GM19467 (cell line): ENCODE measurements around the gene CHSY3.
"Not testable (repeated sequence)": the region's sequence is repeated elsewhere in the genome, so short reads cannot be mapped to it uniquely, and the experiment has no call there.

Source experiments
- ATAC-seq: cut with Tn5 transposase; IDR thresholded peaks from one replicate; pipeline ENCODE4 v1.9.1; 2021; ENCODE audit warnings: mild to moderate bottlenecking, moderate library complexity; ENCODE audit not compliant: unreplicated experiment

The CHSY3 gene

DNA sequence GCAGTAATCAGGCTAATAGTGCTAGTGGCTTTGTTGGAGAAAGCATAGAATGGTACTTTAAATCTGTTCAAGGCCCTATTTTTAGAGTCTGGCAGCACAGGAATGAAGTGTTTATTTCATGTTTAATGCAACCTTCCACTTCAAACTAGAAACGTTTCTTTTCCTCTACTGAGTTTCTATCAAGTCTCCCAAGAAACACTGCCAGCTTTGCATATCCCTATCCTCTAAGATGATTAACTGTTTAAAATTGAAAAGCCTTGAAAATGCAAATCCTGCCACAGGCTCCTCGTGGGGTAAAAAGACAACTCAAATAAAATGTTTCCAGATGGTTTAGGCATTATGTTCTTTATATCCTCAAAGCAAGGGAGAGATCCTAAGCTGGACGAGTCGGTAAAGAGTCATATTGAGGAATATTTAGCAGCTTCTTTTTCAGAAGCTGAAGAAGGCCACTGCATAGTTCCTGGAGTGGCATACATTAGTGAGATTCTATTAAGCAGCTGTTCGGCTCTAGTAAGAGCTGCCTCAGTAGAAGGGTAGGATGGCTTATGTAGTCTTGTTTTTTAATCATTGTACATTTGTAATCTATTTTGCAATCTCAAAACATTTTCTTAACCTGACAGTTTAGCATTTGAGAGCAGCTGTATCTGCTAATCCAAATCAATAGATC, 251.2 kb downstream of the CHSY3 start:
- no peak for ATAC-seq

DNA sequence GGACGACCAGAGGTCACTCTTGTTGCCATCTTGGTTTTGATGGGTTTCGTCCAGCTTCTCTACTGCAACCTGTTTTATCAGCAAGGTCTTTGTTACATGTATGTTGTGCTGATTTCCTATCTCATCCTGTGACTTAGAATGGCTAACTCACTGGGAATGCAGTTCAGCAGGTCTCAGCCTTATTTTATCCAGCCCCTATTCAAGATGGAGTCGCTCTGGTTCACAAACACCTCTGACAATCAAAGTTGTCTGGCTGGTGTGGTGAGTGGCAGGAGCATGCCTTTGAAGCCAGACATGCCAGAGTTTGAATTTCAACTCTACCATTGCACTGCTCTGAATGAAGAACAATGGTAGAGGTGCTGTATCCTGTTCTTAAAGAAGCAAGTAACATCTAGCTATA, 253.8 kb downstream of the CHSY3 start:
- no peak for ATAC-seq

- no peak for ATAC-seq
These were observed 255.7 kb downstream of the CHSY3 start for GRCh38 chr5:130159968-130160367.

- ATAC-seq = no peak
These were observed 260.7 kb downstream of the CHSY3 start for GRCh38 chr5:130164966-130165365.

- ATAC-seq = no peak
These were observed 262.7 kb downstream of the CHSY3 start for GRCh38 chr5:130166839-130167490.

GRCh38 chr5:130168211-130168610, 263.9 kb downstream of the CHSY3 start:
- ATAC-seq = no peak

GRCh38 chr5:130171699-130172098, 267.4 kb downstream of the CHSY3 start:
- no peak for ATAC-seq

- ATAC-seq = no peak
These were observed 278.9 kb downstream of the CHSY3 start for GRCh38 chr5:130183115-130183514.

GRCh38 chr5:130189961-130190360, 285.7 kb downstream of the CHSY3 start:
- no peak for ATAC-seq

DNA sequence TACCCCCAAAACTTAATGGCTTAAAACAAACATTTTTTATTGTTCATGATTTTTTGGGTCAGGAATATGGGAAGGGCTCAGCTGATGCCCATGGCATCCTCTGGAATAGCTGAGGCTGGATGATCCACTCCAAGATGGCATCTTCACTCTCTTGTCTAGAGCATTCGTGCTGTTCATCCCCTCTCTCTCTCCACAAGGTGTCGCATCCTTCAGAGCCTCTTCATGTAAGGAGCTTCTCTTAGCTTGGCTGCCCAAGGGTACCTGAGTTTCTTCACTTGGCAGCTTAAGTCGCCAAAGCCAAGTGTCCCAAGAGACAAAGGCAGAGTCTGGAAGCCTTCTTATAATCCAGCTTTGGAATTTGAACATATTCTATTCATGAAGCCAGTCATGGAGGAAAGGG, 294.7 kb downstream of the CHSY3 start:
- ATAC-seq = no peak

GRCh38 chr5:130206686-130207085, 302.4 kb downstream of the CHSY3 start:
- no peak for ATAC-seq

- no peak for ATAC-seq
These were observed 309.3 kb downstream of the CHSY3 start for GRCh38 chr5:130213607-130214006.

DNA sequence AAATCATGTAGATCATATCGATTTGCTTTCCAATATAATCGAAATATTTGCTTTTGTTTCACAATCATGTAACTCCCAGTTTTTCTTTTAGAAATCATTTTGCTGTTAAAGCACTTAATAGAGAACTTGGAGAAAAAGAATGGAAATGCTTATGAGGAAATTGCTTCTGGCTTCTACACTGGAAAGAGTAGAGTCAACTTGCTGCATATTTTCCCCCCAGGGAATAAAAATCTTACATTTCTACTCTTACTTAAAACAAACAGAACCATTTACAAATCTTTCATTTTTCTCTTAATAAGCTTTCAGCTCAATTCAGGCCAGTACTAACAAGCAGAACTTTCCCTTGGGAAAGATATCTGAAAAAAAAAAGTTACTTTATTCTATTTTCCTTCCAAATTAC, 312.0 kb downstream of the CHSY3 start:
- ATAC-seq = no peak

- no peak for ATAC-seq
These were observed 318.3 kb downstream of the CHSY3 start for GRCh38 chr5:130222573-130222972.

DNA sequence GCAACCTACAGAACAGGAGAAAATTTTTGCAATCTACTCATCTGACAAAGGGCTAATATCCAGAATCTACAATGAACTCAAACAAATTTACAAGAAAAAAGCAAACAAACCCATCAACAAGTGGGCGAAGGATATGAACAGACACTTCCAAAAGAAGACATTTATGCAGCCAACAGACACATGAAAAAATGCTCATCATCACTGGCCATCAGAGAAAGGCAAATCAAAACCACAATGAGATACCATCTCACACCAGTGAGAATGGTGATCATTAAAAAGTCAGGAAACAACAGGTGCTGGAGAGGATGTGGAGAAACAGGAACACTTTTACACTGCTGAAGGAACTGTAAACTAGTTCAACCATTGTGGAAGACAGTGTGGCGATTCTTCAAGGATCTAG, 322.3 kb downstream of the CHSY3 start:
- not testable (repeated sequence) for ATAC-seq

- ATAC-seq = no peak
These were observed 323.4 kb downstream of the CHSY3 start for GRCh38 chr5:130227699-130228098.

GRCh38 chr5:130231786-130232185, 327.5 kb downstream of the CHSY3 start:
- no peak for ATAC-seq

GRCh38 chr5:130234816-130235215, 330.6 kb downstream of the CHSY3 start:
- no peak for ATAC-seq
